GM18507 (cell line): ENCODE measurements around the gene PDE4B.

Experiments
- DNase-seq: peaks from one replicate; pipeline ENCODE4 v3.0.0; 2011; ENCODE audit warnings: low read depth; ENCODE audit not compliant: insufficient read length; ENCODE audit errors: extremely low spot score
- FAIRE-seq: peaks from 2 replicates; lab custom pipeline; 2011; peaks lifted over from hg19 to GRCh38; lab: Jason Lieb, UNC

PDE4B gene

DNA sequence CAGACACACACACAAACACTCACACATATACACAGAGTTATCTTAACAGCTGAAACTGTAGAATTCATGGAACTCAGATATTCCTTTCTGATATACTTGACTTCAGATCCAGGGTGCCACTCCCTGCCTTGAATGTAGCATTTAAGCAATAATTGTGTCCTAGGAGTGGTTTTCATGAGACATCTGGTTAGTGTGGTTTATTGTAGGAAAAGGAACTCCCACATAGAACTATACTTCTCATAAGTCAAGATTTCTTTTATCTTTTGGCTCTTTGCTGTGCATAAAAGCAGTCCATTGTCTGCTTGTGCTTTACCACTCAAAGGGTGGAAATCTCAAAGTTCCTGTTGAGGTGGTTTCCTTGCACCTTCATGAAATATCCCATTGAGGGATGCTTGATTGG lies 468.7 kb downstream of the PDE4B start:
- FAIRE-seq = no peak

DNA sequence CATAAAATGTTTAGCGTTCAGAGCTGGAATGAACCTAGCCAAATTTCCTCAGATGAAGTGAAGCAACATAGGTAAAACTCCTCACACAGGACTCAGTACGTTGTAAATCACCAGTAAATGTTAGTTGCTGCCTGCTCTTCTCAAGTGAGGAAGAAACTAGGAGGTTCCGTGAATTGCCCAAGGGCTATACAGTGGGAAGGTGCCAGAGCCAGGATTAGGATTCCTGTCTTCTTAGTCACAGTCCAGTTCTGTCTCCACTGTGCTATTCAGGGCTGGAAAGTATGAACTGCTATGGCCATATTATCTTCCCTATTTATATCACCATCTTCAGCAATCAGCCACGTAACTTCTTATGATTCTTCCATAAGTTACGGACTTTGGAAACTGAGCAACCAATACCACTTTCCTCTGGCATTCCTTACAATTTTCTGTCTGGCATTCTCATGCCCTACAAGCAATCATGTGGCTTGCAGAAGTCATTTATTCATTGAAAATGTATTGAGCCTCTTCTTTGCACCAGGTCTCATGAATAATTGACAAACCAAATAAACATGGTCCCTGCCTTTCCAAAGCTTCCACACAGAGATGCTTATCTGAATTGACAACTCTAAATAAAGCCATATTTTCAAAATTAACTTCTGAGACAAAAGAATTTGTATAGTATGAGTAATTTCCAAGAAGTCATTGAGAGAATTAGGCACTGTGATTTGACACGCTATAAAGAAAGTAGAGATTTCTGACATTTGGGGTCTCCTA lies 469.7 kb downstream of the PDE4B start:
- FAIRE-seq (no peak), DNase-seq (no peak)

More for the DNA sequence above, 468.7 kb downstream of the PDE4B start:
- DNase-seq = no peak

DNA sequence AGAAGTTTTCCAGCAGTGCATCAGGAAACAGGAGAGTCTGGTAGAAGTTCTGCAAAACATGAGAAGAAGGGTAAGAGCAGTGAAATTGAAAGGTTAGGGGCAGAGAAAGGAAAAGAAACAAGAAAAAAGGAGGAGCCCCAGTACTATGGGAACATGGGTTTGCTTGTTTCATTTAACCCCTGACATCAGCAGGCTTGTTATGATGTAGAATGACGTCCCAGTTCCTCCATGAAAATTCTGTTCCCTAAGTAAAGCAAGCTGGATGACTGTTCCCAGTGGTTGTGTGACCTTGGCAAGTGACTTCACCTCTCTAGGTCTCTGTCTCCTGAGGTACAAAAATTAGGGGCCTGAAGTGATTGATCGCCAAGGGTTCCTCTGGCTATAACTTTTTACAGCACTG lies 472.6 kb downstream of the PDE4B start:
- DNase-seq (no peak), FAIRE-seq (no peak)

DNA sequence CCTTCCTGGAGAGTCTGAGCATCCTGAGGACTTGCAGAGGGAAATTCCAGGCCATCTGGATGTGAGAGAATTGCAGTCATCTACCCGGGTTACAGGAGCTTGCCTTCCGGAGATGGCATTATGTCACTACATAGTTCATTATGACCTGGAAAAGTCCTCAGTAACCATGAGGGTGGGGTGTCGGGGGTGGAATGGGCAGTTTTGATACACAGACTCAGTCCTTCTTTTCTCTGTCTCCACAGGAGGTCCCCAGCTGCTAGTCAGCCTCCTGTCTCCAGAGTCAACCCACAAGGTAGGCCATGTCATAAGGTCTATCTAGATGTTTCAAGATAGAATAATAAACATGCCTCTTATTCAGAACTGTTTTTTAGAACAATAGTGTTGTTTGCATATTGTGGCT lies 473.1 kb downstream of the PDE4B start:
- FAIRE-seq = no peak

DNA sequence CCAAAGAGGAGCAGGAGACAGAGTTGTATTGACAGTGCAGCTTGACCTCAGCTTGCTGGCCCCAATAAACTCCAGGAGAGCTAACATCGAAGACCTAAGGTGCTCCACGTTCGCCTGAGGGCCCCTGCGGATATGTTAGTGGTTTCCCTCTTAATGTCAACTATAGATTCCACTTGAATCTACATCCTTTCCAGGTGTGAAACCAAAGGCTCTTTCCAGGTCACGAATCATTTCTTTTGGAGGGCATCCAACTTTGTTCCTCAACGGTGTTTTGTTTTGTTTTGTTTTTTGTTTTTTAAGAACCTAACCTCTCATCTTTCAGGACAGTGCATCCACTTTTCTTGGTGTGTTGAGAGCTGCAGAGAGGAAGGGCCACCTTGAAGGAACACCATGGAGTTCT lies 473.7 kb downstream of the PDE4B start:
- no peak for FAIRE-seq

More for the DNA sequence above, 473.1 kb downstream of the PDE4B start:
- DNase-seq = no peak

DNA sequence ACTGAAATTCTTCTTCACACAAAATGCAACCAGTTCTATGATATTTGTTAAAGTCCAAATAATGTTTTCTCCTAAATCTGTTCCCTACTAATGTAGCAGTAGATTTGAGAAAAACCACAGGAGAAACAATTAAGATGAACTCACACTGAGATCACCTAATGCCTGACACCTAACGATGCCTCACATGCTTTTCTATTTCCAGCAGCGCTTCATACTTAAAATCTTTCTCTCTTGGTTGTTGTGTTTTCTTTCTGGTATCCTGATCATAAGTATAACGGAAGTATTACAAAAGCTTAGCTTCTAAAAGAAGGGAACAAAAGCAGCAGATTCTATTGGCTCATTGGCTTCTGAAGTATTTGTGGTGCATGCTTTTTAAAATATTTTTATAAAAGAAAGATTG lies 474.1 kb downstream of the PDE4B start:
- no peak for DNase-seq
- no peak for FAIRE-seq

More for the DNA sequence above, 473.7 kb downstream of the PDE4B start:
- DNase-seq = no peak

DNA sequence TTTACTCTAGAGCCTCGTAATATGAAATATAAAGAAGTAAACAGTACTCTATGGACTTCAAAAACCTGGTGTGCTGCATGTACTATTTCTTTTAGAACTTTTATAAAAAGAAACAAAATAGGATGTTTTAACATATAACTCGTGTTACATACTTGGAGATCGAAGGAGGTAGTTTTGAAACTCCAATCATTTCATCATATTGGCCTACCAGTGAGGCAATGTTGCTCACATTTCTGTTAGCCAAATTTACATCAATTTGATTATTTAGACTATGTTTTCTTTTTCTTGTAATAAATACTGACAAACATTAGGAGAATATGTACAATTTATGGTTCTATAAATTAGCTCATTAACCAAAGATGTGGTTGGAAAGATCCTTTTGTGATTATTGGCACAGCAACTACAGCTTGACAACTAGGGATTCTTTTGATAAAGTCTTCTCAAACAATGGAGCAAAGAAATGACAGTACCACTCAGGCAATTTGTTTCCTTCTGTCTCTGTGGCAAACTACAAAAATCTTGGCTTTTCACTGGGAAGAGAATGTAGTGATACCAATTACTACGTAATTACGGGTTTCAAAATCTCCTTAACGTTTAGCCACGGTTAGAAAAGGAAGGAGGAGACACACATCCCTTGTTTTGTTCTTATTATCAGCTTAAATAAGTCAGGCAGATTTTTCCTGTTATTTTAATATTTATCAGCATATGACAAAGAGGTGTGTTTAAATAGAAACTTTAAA lies 474.7 kb downstream of the PDE4B start:
- no peak for DNase-seq
- no peak for FAIRE-seq

DNA sequence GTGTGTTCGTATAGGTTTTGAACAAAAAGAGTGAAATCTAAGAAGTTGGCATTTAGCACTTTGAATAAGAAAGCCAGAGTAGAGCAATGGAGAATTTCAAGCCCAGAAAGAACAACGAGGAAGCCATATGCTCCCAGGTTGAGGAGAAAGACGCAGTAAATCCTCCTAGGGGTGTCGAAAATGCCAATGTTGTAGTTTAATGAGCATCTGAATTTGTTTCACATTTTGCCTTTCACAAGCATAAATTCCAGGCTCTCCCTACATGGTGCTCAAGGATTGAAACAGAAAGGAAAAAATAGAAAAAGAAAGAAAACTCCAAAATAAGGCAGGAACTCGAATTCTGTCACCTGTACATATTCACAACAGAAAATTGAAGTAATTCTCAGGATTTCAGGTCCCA lies 476.5 kb downstream of the PDE4B start:
- FAIRE-seq (no peak), DNase-seq (no peak)

DNA sequence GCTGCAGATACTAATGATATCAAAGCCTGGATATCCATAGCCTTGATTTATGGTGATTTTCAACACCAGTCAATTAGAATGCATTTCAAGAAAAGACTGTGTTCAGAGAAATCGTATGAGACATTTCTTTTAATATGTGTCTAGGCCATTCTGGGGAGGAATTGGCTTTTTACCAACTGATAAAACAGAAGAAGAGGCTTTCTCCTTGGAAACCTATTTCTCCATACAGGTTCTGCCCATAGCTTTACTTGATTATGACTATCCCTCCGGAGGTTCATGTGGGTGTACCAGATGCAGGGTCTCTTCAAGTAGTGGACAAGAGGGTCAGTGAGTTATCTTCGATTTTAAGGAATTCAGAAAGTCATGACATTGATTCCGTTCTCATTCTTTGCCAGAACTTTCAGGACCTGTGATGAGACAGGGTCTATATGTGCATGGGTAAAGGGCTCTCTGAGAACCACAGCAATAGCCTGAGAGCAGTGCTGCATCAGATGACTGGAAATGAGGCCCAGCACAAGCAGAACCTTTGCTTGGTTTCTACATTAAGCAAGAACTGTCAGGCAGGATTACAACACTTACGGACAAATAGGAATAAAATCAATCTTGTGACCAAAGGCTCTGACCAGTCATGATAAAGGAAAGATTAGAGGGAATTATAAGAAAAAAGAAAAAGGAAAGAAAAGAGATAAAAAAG lies 477.6 kb downstream of the PDE4B start:
- FAIRE-seq = no peak
- no peak for DNase-seq

DNA sequence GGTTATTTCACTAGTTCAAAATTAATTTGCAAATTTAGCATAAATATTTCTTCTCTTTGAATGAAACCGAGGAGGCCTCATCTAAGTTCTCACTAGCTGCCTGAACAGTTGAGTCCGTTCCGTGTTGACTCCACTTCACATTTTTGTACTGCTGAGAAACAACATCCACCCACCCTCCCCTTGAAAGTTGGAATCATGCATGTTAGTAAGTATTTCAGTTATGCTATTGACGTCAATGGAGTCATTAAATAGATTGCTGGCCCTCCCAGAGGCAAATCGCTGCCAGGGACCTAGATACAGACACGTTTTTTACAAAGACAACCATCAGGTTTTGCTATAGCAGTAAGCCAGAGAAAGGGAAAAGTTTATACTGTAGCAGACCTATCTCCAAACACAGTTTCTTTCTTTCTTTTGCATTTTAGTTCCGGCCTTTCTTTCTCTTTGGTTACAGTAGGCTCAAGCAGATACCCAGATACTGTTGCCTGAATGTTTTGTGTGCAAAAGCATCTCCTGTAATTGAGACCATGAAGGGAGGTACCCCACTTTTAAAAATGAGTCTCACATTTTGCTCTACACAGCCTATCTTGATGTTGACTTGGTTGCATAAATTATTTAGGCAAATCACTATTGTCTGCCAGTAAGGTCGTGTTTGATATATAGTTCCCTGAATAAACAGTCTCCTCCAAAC lies 478.7 kb downstream of the PDE4B start:
- FAIRE-seq (no peak), DNase-seq (no peak)

DNA sequence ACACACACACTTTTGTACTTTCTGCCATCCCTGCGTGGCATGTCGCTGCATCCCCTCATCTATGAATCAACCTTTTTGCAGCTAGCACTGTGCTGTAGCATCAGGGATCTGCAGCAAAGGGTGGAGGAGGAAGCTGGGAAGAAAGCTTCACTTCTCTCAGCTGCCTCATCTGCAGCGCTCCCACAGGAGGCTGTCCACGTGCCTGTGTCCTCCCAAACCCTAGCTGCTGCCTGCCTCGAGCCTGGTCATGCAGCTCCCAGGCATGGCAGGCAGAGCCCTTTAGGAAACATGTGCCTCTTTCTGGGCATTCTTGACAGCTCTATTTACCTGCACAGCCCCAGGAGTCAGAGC lies 479.2 kb downstream of the PDE4B start:
- no peak for FAIRE-seq
- no peak for DNase-seq

DNA sequence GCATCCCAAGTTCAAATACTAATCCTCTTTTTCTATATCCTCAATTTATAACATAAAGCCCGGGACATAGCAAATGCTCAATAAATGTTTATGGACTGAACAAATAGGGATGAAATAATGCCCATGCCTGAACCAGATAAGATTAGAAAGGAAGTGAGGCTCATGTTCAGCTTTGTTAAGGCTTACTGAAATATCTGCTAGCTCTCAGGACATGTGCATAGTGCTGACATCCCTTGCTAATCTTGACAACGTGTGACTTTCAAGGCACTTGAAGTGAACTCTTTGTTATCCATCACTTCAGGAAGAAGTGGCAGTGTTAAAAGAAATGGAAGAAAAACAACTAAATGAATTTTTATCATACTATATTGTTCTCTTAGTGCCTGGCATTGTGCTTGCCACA lies 481.0 kb downstream of the PDE4B start:
- FAIRE-seq (no peak), DNase-seq (no peak)

DNA sequence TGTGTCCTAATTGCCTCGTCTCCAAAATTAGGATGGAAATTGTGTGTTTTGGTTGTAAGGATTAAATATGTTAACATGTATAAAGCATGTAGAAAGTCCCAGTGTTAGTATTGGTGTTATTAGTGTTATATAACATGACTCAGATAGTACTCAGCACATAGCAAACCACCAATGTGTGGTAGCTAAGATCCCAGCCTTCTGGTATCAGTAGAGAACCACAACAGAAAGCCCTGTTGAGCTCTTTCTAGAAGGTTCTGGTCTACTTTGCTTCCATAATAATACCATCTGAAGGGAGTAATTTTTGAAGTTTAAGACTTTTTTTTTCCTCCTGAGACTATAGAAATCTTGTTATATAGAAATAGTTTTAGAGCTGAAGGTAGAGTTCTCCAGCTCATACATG lies 481.9 kb downstream of the PDE4B start:
- FAIRE-seq = no peak
- DNase-seq = no peak

DNA sequence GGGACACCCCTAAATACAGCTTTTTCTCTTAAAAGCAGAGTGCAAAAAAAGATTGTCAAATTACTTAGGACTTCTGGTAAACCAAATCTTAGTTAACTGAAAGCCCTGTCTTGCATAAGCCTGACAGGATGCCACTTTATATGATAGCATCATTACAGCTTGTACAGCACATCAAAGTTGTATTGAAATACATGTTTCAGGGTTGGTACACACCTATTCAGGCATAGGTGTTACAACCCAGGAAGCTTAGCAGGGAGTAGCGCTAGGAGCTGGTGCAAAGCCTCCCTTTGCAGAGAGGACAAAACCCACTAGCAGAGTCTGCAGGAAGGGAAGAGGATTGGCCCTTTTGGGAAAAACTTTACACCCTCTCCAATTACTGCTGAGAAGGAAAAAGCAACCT lies 482.4 kb downstream of the PDE4B start:
- FAIRE-seq = no peak
- DNase-seq = no peak

DNA sequence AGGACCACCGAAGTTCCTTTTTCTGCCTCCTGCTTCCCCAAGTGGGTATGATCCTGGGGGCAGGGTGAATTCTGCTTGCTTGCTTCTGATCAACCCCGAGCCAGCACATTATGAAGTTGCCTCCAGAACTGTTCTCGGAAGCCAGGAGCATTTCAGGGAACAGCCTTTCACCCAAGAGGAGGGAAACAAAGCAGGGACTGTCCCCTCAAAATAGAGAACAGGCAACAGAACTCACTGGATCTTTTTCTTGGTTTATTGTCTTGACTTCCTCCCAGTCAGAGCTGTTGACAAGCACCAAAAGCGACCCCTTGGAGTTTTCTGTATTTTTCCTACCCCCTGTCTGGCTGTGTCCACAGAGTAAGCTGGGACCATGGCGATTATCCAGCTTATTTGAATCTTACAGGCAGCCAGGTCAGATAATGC lies 482.9 kb downstream of the PDE4B start:
- DNase-seq (no peak), FAIRE-seq (no peak)

DNA sequence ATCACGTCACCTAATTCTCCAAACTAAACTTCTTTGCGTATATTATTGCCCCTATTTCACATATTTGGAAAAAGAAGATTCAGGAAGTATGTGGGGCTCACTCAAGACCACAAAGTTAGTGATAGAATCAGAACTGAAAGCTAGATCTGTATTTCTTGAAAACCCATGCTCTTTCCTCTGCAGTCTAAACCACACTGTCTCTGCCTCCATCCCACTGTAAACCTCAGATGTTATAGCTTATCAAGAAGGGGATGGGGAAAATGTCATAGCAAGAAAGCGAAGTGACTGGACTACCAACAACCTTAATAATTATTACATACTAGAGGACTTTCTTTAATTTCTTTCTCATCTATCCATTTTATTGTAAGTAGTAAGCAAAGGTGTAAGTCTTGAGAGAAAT lies 483.5 kb downstream of the PDE4B start:
- FAIRE-seq = peak; percentile 89
- no peak for DNase-seq

DNA sequence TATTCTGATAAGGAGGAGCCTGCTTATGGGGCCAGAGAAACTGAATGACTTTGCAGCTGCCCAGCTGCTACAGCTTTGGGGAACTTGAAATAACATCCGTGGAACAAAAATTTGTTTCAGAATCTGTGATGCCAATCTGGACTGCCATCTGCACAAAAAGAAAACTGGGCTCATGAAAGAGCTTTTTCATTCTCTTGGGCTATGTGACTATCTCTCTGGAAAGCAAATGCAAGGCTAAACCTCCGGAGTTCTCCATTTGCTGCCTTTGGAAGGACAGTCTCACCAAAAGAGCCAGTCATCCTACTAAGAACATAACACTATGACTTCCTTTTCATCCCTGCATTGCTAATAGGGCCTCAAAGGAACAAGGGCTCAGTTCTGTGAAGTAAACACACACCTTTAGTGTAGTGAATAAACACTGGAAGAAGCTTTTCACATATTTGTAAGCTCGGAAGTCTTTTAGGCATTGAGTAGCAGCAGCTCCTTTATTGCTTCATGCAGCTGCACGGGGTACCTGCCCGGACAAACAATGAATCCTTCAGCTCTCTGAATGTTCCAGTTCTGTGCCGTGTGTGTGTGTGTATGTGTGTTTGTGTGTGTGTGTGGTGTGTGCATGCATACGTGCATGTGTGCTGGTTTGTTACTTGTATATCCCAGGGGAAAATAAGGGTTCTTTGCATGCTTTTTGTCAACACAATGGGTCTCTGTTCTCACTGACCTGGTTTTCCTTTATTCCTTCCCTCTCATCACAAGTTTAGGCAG lies 485.7 kb downstream of the PDE4B start:
- peak; percentile 83 for FAIRE-seq
- DNase-seq = no peak

DNA sequence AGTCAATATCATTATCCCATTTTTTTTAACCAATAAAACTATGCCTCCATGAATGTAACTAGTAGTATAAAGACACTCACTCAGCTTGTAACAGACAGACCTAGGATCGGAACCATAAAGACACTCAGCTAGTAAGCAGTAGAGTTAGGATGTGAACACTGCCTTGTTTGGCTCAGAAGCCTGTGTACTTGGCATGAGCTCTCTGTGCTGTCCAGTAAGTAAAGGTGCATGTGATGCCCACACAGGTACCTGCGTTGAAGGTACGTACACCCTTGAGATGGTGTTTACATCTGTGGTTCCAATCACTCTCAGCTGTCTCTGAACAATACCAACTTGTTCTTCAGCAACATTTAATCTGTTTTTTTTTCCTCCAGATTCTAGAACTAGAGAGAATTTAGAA lies 489.1 kb downstream of the PDE4B start:
- no peak for FAIRE-seq
- no peak for DNase-seq

DNA sequence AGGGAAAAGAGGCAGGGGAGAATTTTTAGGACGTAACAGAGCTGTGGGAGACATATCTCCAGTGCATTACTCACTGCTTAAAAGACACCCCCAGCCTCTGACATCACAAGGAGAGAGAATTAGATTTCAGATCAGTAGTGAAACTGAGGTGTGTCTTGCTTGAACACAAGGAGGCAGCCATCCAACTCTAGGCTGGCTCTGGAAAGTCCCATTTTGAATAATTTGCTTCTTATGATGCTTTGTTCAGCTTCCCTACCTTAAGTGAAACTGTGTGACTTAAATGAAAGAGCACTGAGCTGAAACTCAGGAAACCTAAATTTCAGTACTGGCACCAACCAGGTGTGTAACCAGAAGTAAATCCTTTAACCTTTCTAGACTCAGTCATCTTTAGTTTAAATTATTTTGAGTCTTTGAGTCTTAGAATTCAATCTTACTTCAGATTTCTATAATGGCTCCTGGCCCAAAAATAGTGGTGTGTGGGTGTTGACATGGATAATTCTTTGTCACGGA lies 489.7 kb downstream of the PDE4B start:
- peak; percentile 33 for DNase-seq
- peak; percentile 100 for FAIRE-seq
